NCI-H2171 (cell line): ENCODE data around the gene STX8.

ENCODE experiments used
- DNase-seq: peaks from one replicate; lab custom pipeline; 2025; lab: John Stamatoyannopoulos, UW

STX8 gene

DNA sequence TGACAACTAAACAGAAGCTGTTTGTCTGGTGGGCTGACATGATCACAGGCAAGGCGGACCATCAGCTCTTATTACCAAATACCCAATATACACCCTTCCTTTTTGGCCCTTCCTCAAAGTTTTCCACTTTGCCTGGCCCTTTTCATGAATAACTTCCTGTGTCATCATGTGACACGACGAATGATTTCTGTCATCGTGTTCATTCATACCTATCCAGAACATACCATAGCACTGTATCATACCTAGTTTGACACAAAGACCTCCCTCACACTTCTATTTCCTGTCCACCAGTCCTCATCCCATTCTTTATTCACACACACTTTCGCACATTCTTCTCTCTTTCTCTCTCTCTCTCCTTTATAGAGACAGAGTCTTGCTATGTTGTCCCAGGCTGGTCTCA, 131.8 kb downstream of the STX8 start:
- no peak for DNase-seq

DNA sequence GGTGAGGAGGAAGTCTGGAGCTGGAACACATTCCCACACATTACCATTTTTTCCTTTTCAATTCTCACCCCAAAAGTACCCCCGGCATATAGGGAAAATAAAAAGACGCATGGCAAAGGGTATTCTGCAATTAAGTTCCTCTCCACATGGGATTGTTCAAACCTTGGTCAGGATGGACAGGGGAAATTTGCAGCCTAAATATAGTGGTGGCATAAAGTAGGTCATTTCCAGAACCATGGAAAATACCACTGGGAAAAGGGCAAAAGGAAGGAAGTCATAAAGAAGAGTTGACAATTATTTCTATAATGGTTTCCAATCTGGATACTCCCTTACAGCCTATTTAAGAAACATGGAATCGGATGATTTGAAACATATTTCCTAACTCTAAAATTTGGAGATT, 135.8 kb downstream of the STX8 start:
- no peak for DNase-seq

DNA sequence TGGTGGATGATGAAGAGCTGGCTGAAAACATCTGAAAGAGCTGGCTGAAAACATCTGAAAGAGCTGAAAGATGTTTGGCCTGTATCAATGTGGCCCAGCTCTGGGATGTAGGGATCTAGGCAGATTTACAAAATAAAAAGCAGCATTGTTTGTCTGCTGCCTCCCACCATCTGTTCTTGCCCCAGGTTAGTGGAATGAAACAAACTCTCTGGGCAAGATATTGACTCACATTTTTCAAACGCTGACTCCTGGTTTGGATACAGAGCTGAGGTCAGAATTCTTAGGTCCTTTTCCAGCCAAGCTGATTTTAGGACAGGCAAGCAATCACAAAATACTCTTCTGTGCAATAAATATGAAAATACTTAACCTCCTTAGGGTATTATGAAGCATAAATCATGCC, 139.0 kb downstream of the STX8 start:
- DNase-seq, result no peak

GRCh38 chr17:9435165-9435564, 140.5 kb downstream of the STX8 start:
- DNase-seq, result no peak

- no peak for DNase-seq
Measured at GRCh38 chr17:9434642-9435057, 141.0 kb downstream of the STX8 start.

- DNase-seq, result no peak
Measured at GRCh38 chr17:9432934-9433421, 142.6 kb downstream of the STX8 start.

- no peak for DNase-seq
Measured at GRCh38 chr17:9432134-9432885, 143.3 kb downstream of the STX8 start.

- no peak for DNase-seq
Measured at GRCh38 chr17:9431620-9432019, 144.0 kb downstream of the STX8 start.

DNA sequence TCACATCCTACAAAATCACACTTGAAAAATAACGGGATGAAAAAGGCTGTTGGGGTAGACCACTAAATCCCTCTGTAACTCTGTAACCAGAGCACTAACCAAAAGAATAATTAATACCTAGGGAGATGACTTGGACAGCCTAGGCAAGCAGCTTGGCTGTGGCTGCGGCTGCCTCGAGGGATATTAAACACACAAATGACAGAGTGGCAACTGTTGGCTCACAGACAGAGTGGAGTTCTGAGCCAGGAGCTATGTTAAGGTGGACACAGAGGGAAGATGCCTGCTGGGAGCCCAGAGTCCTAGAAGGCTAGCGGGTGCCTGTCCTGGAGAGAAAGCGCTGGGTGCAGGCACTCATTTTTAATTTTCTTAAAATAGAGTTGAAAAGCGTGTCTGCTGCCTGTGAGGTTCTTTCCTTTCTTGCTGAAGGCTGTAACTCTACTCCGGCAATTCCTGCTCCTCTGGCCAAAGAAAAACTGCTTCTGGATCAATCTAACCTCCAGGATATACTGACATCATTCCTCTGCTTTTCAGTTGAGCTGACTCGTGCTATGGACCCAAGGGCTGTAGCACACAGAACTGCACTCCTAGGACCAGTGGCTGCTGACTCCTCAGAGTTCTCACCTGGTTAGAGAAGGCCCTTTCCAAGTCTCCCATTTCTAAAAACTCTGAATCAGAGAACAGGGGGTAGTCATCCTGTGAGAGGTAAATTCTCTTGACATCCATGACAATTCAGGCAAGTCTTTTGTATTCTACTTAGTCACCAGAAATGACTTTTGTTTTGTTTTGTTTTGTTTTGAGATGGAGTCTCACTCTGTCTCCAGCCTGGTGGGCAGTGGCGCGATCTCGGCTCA, 147.9 kb downstream of the STX8 start:
- no peak for DNase-seq

GRCh38 chr17:9424071-9424640, 151.5 kb downstream of the STX8 start:
- no peak for DNase-seq

DNA sequence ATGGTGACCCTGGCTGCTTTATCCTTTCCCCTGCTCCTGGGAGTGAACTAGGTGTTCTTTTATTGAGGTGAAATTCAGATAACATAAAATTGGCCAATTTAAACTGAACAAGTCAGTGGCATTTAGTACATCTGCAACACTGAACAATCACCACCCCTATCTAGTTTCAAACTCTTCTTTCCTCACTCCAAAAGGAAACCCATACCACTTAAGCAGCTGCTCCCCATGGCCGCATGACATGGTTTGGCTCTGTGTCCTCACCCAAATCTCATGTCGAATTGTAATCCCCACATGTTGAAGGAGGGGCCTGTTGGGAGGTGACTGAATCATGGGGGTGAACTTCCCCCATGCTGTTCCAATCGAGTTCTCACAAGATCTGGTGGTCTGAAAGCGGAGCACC, 154.1 kb downstream of the STX8 start:
- no peak for DNase-seq

DNA sequence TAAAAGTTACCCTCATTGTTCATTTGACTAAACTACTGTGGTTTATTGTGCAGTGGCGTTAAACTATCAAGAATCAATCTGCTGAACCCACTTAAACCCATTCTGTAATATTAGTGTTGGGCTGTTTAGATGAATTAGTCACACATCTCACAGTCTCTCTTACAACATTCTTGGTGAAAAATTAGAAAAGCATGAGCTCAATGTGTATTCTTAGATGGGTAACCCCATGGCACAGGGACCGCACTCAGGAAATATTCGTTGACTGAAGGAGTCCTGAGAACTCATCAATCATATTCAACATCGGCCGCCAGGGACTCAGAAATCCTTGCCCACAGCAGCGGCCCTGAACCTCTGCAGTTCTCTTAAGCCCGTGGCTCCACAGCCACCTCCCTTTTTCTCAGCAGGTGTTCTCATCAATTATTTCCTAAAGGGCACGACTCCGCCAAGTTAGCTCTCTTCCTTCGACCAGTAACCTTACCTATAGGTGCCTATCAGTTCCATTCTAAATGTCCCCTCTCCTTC, 155.6 kb downstream of the STX8 start:
- no peak for DNase-seq

DNA sequence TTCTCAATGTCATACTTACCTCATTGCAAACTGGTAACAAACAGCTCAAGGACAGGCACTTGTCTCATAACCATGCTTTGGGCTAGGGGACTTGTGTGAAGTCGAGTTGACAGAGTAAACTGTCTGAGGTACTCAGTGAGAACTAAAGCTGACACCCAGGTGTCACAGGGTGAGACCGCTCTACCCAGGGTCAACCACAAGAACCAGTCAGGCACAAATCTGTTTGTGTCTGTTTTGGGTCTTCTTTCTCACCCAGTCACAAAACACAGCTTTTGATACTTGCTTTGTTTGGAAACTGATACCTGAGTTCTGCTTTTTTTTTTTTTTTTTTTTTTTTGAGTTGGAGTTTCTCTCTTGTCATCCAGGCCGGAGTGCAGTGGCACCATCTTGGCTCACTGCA, 161.1 kb downstream of the STX8 start:
- no peak for DNase-seq

- no peak for DNase-seq
Measured at GRCh38 chr17:9410737-9411136, 164.9 kb downstream of the STX8 start.

GRCh38 chr17:9410301-9410700, 165.3 kb downstream of the STX8 start:
- DNase-seq, result no peak

GRCh38 chr17:9409878-9410277, 165.7 kb downstream of the STX8 start:
- DNase-seq, result no peak

- DNase-seq, result no peak
Measured at GRCh38 chr17:9408868-9409829, 166.5 kb downstream of the STX8 start.

GRCh38 chr17:9408381-9408780, 167.2 kb downstream of the STX8 start:
- no peak for DNase-seq

GRCh38 chr17:9406046-9406606, 169.5 kb downstream of the STX8 start:
- DNase-seq, result no peak

- DNase-seq, result no peak
Measured at GRCh38 chr17:9403257-9403656, 172.4 kb downstream of the STX8 start.

GRCh38 chr17:9402590-9403199, 172.9 kb downstream of the STX8 start:
- no peak for DNase-seq
